Fibroblast of the conjunctiva (primary cell): ENCODE results near the gene R3HDM2.
"Not testable (repeated sequence)": the region's sequence is repeated elsewhere in the genome, so short reads cannot be mapped to it uniquely, and the experiment has no call there.

ENCODE experiments used
- DNase-seq: peaks from one replicate; pipeline ENCODE4 v3.0.0-alpha.2; 2010; ENCODE audit warnings: low read depth

R3HDM2 gene

GRCh38 chr12:57329219-57329618 lies 101.6 kb downstream of the R3HDM2 start:
- no peak for DNase-seq

GRCh38 chr12:57325395-57325794 lies 105.4 kb downstream of the R3HDM2 start:
- DNase-seq = no peak

GRCh38 chr12:57323416-57323815 lies 107.4 kb downstream of the R3HDM2 start:
- DNase-seq = no peak

GRCh38 chr12:57320639-57321038 lies 110.2 kb downstream of the R3HDM2 start:
- DNase-seq = no peak

GRCh38 chr12:57319678-57320469 lies 111.0 kb downstream of the R3HDM2 start:
- no peak for DNase-seq

DNA sequence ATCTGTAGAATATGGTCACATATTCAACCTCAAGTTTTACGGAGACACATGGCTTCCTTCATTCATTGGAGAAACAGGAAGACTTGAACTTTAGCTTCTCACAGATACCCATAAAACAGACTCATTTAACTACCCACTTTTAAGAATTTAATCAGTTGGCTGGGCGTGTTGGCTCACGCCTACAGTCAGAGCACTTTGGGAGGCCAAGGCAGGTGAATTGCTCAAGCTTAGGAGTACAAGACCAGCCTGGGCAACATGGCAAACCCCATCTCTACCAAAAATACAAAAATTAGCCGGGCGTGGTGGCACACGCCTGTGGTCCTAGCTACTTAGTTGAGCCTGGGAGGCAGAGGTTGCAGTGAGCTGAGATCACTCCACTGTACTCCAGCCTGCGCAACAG lies 115.2 kb downstream of the R3HDM2 start:
- no peak for DNase-seq

- DNase-seq = not testable (repeated sequence)
Measured at GRCh38 chr12:57312287-57312686, 118.6 kb downstream of the R3HDM2 start.

GRCh38 chr12:57309420-57309819 lies 121.4 kb downstream of the R3HDM2 start:
- DNase-seq = no peak

DNA sequence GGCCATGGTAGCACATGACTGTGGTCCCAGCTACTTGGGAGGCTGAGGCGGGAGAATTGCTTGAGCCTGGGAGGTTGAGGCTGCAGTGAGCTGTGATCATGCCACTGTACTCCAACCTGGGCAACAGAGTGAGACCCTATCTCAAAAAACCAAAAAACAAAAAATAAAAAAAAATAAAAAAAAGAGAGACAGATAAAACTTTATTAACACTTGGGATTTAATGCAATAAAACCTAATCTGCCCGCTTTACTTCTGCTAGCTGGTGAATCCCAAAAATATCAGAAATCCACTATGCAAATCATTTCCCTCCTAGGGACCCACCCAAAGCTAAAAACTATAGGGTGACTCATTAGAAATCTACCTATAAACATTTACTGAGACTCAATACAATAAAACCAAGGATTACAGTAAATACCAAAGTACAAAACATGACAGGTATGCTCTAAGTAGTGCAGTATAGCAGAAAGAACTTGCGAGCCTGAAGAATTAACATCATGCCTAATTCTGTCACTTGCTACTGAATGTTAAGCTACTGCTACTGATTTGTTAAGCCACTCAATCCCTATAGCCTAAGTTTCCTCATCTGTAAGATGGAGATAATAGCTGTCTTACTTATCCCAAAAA lies 129.8 kb downstream of the R3HDM2 start:
- DNase-seq = no peak

- no peak for DNase-seq
Measured at GRCh38 chr12:57299514-57300016, 131.3 kb downstream of the R3HDM2 start.

DNA sequence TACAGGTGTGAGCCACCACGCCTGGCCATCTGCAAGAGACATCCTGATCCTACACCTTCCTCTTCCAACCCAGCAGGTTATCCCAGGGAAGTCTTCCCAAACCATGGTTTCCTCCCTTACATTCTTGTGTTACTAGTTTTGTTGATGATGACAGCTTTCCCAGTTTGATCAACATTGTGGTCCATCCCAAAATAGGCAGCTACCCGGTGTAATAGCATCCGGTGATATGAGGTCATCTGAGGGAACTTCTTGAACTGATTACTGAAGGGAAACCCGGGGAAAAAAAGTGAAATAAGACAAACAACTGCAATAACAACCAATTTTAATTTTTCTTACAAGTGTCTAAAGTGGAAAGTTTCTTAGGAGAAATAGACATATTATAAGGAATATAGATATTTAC lies 134.6 kb downstream of the R3HDM2 start:
- DNase-seq = no peak

DNA sequence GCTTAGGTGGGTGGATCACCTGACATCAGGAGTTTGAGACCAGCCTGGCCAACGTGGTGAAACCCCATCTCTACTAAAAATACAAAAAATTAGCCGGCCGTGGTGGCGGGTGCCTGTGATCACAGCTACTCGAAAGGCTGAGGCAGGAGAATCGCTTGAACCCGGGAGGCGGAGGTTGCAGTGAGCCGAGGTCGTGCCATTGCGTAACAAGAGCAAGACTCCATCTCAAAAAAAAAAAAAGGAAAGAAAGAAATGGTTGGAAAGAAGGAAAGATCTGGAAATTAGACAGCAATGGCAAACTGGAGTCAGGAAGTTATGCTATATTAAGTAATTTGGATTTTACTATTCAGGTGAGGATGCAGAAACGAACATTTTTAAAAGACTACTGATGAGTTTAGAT lies 148.8 kb downstream of the R3HDM2 start:
- not testable (repeated sequence) for DNase-seq

DNA sequence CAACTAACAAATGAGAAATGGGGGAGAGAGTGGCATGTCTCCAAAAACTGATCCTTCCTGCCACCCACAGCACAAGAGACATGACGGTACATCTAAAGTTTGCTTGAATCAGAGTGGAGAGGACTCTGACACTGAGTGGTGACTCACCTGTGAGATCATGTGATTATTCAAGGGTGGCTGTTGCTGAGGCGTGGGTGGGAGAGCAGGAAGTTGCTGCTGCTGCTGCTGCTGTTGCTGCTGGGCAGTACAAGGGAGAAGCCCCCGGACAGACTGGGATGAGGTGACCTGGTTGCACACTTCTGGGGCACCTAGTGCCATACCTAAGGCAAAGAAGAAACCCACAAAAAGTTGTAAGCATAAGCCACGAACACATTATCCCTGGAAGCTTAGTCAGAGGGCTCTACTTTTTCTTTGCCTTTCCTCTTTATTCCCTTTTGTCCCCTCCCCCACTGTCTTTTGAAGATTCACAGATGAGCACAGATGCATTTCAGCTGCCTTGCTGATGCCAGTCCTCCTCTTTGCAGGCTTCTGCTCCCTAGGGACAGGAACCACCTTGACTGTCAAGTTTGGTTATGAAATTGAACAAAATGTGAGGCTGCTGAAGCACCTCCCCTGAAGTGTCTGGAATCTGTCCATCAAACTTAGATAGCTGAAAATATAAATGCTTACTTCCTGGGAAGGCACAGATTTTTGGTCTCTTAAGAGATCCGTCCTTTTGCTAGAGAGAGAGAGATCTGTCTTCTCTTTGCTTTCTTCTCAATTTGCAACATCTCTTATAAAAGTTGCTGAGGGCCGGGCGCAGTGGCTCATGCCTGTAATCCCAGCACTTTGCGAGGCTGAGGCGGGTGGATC lies 150.4 kb downstream of the R3HDM2 start:
- DNase-seq = peak; percentile 70

DNA sequence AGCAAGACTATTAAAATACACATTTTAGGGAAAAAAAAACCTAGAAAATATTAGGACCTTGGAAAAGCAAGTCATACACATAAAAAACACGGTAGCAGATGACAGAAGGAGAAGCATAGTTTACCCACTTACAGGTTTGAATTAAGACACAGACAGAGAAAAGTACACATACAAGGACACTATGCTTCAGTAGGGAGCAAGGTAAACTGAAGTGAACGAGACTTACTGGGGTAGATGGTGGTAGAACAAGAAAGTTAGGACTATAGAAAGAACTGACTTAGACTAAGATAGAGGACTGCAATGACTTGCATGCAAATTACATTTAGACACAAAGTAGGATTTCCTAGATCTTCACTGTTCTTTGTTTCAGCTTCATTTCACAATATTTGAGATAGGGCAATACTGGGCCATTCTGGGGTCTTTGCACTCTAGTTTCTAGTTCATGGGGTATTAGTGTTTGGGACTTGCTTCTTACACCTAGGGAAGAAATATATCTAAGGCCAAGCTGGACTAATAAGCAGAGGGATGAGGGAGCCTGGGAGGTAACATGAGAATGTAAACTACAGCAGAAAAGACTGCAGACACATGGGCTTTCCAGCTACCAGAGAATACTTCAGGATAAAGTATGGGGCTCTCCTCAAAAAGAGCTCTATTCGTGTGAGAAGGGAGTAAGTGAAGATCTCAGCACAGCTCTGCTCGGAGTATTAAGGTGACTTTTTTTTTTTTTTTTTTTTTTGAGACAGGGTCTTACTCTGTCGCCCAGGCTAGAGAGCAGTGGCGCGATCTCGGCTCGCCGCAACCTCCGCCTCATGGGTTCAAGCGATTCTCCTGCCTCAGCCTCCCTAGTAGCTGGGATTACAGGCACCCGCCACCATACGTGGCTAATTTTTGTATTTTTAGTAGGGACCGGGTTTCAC lies 152.1 kb downstream of the R3HDM2 start:
- no peak for DNase-seq

DNA sequence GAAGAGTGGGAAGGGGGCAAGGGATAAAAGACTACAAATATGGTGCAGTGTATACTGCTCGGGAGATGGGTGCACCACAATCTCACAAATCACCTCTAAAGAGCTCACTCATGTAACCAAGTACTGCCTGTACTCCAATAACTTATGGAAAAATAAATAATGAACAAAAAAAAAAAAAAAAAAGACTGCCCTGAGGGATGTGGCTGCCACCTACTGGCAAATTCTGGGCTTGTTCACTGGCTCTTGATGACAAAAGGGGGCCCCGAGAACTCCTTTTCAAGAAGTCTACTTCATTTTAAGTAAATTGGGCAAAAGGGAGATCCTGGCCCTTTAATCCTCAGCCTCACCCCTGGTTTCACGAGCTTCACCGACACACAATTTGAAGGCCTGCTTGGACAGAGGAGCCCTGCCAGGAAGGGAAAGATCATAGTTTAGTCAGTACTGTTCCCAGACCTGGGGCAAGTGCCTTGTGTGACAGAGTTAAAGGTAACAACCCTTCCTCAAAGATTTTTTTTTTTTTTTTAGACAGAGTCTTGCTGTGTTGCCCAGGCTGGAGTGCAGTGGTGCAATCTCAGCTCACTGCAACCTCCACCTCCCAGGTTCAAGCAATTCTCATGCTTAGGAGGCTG lies 153.8 kb downstream of the R3HDM2 start:
- DNase-seq = peak; percentile 23

DNA sequence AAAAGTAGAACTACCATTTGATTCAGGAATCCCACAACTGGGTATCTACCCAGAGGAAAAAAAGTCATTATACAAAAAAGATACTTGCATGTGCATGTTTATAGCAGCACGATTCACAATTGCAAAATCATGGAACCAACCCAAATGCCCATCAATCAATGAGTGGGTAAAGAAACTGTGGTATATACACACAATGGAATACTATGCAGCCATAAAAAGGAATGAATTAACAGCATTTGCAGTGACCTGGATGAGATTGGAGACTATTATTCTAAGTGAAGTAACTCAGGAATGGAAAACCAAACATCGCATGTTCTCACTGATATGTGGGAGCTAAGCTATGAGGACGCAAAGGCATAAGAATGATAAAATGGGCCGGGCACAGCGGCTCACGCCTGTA lies 154.6 kb downstream of the R3HDM2 start:
- not testable (repeated sequence) for DNase-seq

- DNase-seq = no peak
Measured at GRCh38 chr12:57273516-57273915, 157.3 kb downstream of the R3HDM2 start.

DNA sequence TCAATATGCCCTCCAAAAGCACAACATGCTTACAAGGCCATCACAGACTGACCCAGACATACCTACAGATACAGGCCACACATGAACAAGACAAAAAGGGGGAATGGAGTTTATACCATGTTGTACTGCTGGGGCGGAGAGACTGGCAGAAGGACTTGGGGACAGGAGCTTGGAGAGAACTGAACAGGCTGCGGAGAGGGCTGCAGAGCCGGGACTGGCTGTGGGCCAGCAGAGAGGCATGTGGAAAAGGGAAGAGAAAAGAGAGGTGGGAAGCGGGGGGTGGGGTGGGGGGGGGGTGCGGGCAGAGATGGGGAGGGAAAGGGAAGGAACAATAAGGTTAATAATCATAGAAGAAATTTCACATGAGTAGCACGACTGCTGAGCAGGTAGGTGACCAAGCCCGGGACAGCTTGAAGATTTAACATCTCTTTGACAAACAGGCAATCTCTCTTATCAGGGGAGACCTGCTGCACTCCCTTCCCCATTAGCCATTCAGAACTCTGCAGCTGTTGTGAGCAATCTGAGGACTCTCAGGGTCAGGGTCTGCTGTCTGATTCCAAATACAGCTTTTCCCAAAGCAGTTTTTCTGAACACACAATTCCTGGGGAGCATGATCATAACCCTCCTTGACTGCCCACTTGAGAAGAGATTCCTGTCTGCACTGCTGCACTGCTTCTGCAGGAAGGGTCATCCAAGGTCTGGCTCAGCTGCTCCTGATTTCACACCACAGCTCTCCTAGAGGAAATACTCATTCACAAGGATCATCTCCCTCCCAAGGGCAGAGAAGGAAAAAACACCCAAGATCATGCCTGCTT lies 158.3 kb downstream of the R3HDM2 start:
- DNase-seq = no peak

DNA sequence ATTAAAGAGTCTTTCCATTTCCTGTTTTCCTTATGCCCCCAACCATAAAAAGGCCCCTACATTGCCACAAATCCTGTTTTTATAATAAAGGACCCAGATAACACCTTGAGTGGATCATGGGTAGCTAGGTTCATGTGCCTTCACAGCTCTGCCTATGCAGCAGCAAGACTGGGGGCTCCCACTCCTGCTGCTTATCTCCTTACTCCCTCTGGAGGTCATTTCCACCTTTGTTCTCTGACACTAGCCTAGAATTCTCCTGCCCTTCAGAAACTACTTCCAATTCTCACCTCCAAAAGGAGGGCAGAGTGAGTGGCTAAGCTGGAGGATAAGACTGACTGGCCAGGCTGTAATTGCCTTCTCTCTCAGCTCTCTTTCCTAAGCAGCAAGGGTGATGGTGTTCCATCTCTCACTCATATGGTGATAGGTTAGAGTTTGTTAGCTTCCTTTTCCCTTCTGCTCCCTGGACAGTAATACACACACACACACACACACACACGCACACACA lies 159.8 kb downstream of the R3HDM2 start:
- no peak for DNase-seq

GRCh38 chr12:57268264-57268663 lies 162.6 kb downstream of the R3HDM2 start:
- DNase-seq = no peak
